GM19438 (cell line): ENCODE data around the gene REEP2.
"Not testable (repeated sequence)": the region's sequence is repeated elsewhere in the genome, so short reads cannot be mapped to it uniquely, and the experiment has no call there.

ENCODE experiments used
- ATAC-seq: cut with Tn5 transposase; IDR thresholded peaks from one replicate; pipeline ENCODE4 v1.9.1; 2021; ENCODE audit warnings: low read depth; ENCODE audit not compliant: unreplicated experiment

The REEP2 gene

GRCh38 chr5:138438724-138439476 lies at the start of gene REEP2:
Gene REEP2 (plus strand): TSS chr5:138439057. CDS start chr5:138439209, 152 bp downstream.
- ATAC-seq, result no peak

GRCh38 chr5:138389332-138389731 lies 49.5 kb upstream of the REEP2 start:
- ATAC-seq, result no peak

GRCh38 chr5:138389911-138390310 lies 48.9 kb upstream of the REEP2 start:
- ATAC-seq, result not testable (repeated sequence)

GRCh38 chr5:138391859-138392386 lies 46.9 kb upstream of the REEP2 start:
- ATAC-seq, result no peak

GRCh38 chr5:138402640-138403039 lies 36.2 kb upstream of the REEP2 start:
- ATAC-seq, result no peak

GRCh38 chr5:138408023-138408422 lies 30.8 kb upstream of the REEP2 start:
- ATAC-seq, result no peak

GRCh38 chr5:138410996-138411640 lies 27.7 kb upstream of the REEP2 start:
- ATAC-seq, result not testable (repeated sequence)

GRCh38 chr5:138418444-138418843 lies 20.4 kb upstream of the REEP2 start:
- no peak for ATAC-seq

GRCh38 chr5:138425079-138425478 lies 13.8 kb upstream of the REEP2 start:
- ATAC-seq, result no peak

- no peak for ATAC-seq
Observed at GRCh38 chr5:138435943-138436342, 2.9 kb upstream of the REEP2 start.

- ATAC-seq, result no peak
Observed at GRCh38 chr5:138438003-138438723, 694 bp upstream of the REEP2 start.

GRCh38 chr5:138439477-138440158 lies 761 bp downstream of the REEP2 start:
- no peak for ATAC-seq

GRCh38 chr5:138440159-138441073 lies 1.6 kb downstream of the REEP2 start:
- no peak for ATAC-seq

- no peak for ATAC-seq
Observed at GRCh38 chr5:138441221-138441620, 2.4 kb downstream of the REEP2 start.

GRCh38 chr5:138444078-138444773 lies 5.4 kb downstream of the REEP2 start:
- no peak for ATAC-seq

GRCh38 chr5:138444774-138445546 lies 6.1 kb downstream of the REEP2 start:
- ATAC-seq, result no peak

- no peak for ATAC-seq
Observed at GRCh38 chr5:138445547-138446271, 6.9 kb downstream of the REEP2 start.

GRCh38 chr5:138448070-138448469 lies 9.2 kb downstream of the REEP2 start:
- no peak for ATAC-seq
